HG02870 (cell line): ENCODE results near the gene MGP.
A peak's percentile ranks its signal among the peaks of the same experiment; 100 is the strongest.

Source experiments
- ATAC-seq: cut with Tn5 transposase; IDR thresholded peaks from one replicate; pipeline ENCODE4 v1.9.1; 2021; ENCODE audit warnings: mild to moderate bottlenecking, moderate library complexity; ENCODE audit not compliant: unreplicated experiment

MGP gene

GRCh38 chr12:14868916-14869506 is 16.6 kb downstream of the MGP start:
- no peak for ATAC-seq

- no peak for ATAC-seq
Observed at GRCh38 chr12:14860490-14860889, 25.2 kb downstream of the MGP start.

GRCh38 chr12:14858513-14858912 is 27.1 kb downstream of the MGP start:
- ATAC-seq = no peak

GRCh38 chr12:14854586-14855183 is 31.0 kb downstream of the MGP start:
- ATAC-seq = no peak

- ATAC-seq = no peak
Observed at GRCh38 chr12:14853961-14854360, 31.7 kb downstream of the MGP start.

GRCh38 chr12:14852880-14853279 is 32.8 kb downstream of the MGP start:
- no peak for ATAC-seq

- ATAC-seq = peak; percentile 95
Observed at GRCh38 chr12:14850929-14851663, 34.6 kb downstream of the MGP start.

- ATAC-seq = no peak
Observed at GRCh38 chr12:14849661-14850060, 36.0 kb downstream of the MGP start.

GRCh38 chr12:14846876-14847580 is 38.6 kb downstream of the MGP start:
- no peak for ATAC-seq

- no peak for ATAC-seq
Observed at GRCh38 chr12:14846042-14846587, 39.5 kb downstream of the MGP start.

GRCh38 chr12:14845350-14845750 is 40.3 kb downstream of the MGP start:
- no peak for ATAC-seq

GRCh38 chr12:14844401-14844800 is 41.3 kb downstream of the MGP start:
- ATAC-seq = no peak

GRCh38 chr12:14843425-14843887 is 42.2 kb downstream of the MGP start, which contains the start of gene ART4:
ART4 (minus strand) TSS chr12:14843526; CDS start chr12:14843113, 413 bp downstream.
- no peak for ATAC-seq

- ATAC-seq = no peak
Observed at GRCh38 chr12:14842315-14842714, 43.3 kb downstream of the MGP start.

- ATAC-seq = no peak
Observed at GRCh38 chr12:14841761-14842160, 43.9 kb downstream of the MGP start.

GRCh38 chr12:14840616-14841015 is 45.0 kb downstream of the MGP start:
- ATAC-seq = no peak

GRCh38 chr12:14839262-14839661 is 46.4 kb downstream of the MGP start:
- ATAC-seq = no peak

- ATAC-seq = no peak
Observed at GRCh38 chr12:14836336-14837210, 49.1 kb downstream of the MGP start.

GRCh38 chr12:14834509-14834908 is 51.1 kb downstream of the MGP start:
- no peak for ATAC-seq

- ATAC-seq = no peak
Observed at GRCh38 chr12:14833952-14834351, 51.7 kb downstream of the MGP start.
